Measurements from ENCODE around the gene DTNB.

GRCh38 chr2:25410370-25410769 lies 263.0 kb downstream of the DTNB start:
- TF ChIP-seq CTCF (conservative IDR thresholded peaks at IDR 0.05 in 1 of 2, IDR thresholded peaks at IDR 0.05 in 1 of 2; ENCODE audit: low read depth in 1 of 2, low read length in 2 of 2) (no peak), EZH2 (IDR thresholded peaks at IDR 0.05; ENCODE audit: low read length, missing control alignments) (no peak)

All from fibroblast of lung (primary cell).